Sigmoid colon (tissue), 7 donors: Measurements from ENCODE around the gene ZSWIM5. TPM values are rescaled to one million over a fixed set of nuclear protein-coding genes. Genes with fewer than 3 reads are reported as not detected.

Experiments
- DNase-seq: peaks from one replicate; pipeline ENCODE4 v3.0.0-alpha.2; 2019
- H3K27ac ChIP-seq, 4 donors: fragments of 200-600 bp; sonication (generic); one replicate each; pipeline ENCODE4 v1.5.1; 2016 to 2019; ENCODE audit warnings: mild to moderate bottlenecking in 1 of 4
- H3K27me3 ChIP-seq, 3 donors: fragments of 200-600 bp; sonication (generic); one replicate each; pipeline ENCODE4 v1.5.1; 2019; ENCODE audit warnings: mild to moderate bottlenecking in 1 of 3
- H3K36me3 ChIP-seq, 4 donors: fragments of 200-600 bp; sonication (generic); one replicate each; pipeline ENCODE4 v1.5.1; 2016 to 2019
- H3K4me1 ChIP-seq, 4 donors: fragments of 200-600 bp; sonication (generic); one replicate each; pipeline ENCODE4 v1.5.1; 2017 to 2019
- H3K4me3 ChIP-seq, 4 donors: fragments of 200-600 bp; sonication (generic); one replicate each; pipeline ENCODE4 v1.5.1; 2017 to 2019; ENCODE audit warnings: mild to moderate bottlenecking in 2 of 4, moderate library complexity in 1 of 4
- H3K9me3 ChIP-seq, 4 donors: fragments of 200-600 bp in 3 of 4; sonication (generic) in 3 of 4; one replicate each; pipeline versions ENCODE4 v1.5.1 to v1.6.1; 2013 to 2019
- CTCF ChIP-seq, 4 experiments: fragments of 450-650 bp in 3 of 4; fragments of 200-600 bp in 1 of 4; IDR thresholded peaks; one replicate each; pipeline ENCODE4 v1.5.1; 2016 to 2019; ENCODE audit warnings: antibody characterized with exemption in 4 of 4, mild to moderate bottlenecking in 3 of 4, moderate library complexity in 2 of 4
- EP300 ChIP-seq, 4 donors: sonication (generic); formaldehyde crosslinking; IDR thresholded peaks; one replicate each; pipeline ENCODE4 v1.6.1; 2017; ENCODE audit warnings: antibody characterized with exemption in 4 of 4
- POLR2A ChIP-seq, 2 donors: fragments of 450-650 bp; IDR thresholded peaks; one replicate each; pipeline ENCODE4 v1.6.1; 2016; ENCODE audit warnings: antibody characterized with exemption in 2 of 2, mild to moderate bottlenecking in 2 of 2, moderate library complexity in 2 of 2
- POLR2AphosphoS5 ChIP-seq, 4 donors: sonication (generic); formaldehyde crosslinking; IDR thresholded peaks; one replicate each; pipeline ENCODE4 v1.6.1; 2017; ENCODE audit warnings: antibody characterized with exemption in 4 of 4
- WGBS, 2 donors: extraction: QIAGEN DNeasy Blood & Tissue Kit; methylation state at CpG; one replicate each; pipeline ENCODE4 v1.1.7; 2013; 5-methylcytosine and 5-hydroxymethylcytosine counted together
- intact Hi-C: fragments of 100-400 bp; cut with DNase I; formaldehyde crosslinking; loops from one replicate; pipeline ENCODE4 v1.15.1; 2023
- polyA plus RNA-seq, 3 donors: library from polyadenylated mRNA; stranded (reverse); fragments of 200-250 nt; gene quantifications; one replicate each; pipeline ENCODE4 v1.2.3, GENCODE V29; 2013
- total RNA-seq, 4 donors: library from RNA; depleted of rRNA; stranded (reverse); fragments of >200 nt; gene quantifications; one replicate each; pipeline ENCODE4 v1.1.0, GENCODE V29; 2016
- donor health status: healthy with polysubstance abuse.
- donor health status: Bipolar disorder and iron deficiency.
- donor health status: healthy.

ZSWIM5 gene
- total and polyA plus RNA-seq, 7 donors: 2.4 to 4.3 (median 3.2) TPM

DNA sequence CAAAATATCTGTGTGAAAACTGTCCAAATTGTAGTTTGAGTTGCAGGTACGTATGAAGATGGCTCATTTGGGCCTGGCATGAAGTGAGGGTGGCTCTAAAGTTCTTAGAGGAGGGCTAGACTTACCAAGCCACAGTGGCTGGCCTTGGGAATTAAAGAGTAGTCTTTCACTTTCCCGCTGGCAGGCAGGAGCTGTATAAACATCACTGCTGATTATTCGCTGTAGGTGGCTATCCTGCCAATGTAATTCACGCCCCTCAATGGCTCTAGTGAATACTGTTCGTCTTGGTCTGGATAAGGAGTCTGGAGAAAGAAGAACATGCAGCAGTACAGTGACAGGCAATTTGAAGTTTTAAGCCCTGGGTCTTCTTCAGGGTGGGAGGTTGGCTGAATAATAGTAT lies 163.3 kb downstream of the ZSWIM5 start:
- intact Hi-C loops: no loop called here

DNA sequence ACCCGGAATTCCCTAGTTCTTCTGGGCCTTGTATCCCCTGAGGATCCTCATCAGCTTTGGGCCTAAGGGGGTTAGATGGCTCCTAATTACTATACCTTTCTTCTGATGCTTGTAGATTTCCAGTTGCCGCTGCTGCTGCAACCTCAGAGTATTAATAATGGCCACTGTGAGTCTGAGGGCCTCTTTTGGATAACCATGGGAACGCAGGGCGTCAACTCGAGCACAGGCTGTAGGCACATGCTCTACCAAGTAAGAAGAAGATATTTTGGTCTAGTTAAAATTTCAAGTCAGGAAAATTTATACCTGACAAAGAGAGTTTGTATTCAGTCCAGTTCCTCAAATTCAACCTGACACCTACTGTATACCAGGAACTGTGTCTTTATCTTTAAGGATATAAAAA lies 166.1 kb downstream of the ZSWIM5 start:
- intact Hi-C loops: no loop called here
- Histone ChIP-seq H3K36me3 (peaks cover 0 to 21% (median 2%) of the 10 kb centered on the region in 4 donors), H3K27me3 (no peaks in the 10 kb centered on the region), H3K27ac (no peak overlapping the region), H3K9me3 (no peaks in the 10 kb centered on the region), H3K4me3 (no peak overlapping the region), H3K4me1 (no peaks in the 10 kb centered on the region)
- 96% methylated on average over 5 of the region's 5 CpGs for WGBS, 2 donors
- DNase-seq: no peak
- TF ChIP-seq CTCF (IDR thresholded peaks at IDR 0.05) (no peak), POLR2AphosphoS5 (IDR thresholded peaks at IDR 0.05) (no peak), POLR2A (IDR thresholded peaks at IDR 0.05) (no peak), EP300 (IDR thresholded peaks at IDR 0.05) (no peak)

More for the DNA sequence above, 163.3 kb downstream of the ZSWIM5 start:
- no peak for DNase-seq
- TF ChIP-seq POLR2A (IDR thresholded peaks at IDR 0.05) (no peak), CTCF (IDR thresholded peaks at IDR 0.05) (no peak), POLR2AphosphoS5 (IDR thresholded peaks at IDR 0.05) (no peak), EP300 (IDR thresholded peaks at IDR 0.05) (no peak)
- Histone ChIP-seq H3K27me3 (no peaks in the 10 kb centered on the region), H3K9me3 (no peaks in the 10 kb centered on the region), H3K36me3 (peaks cover 0 to 11% (median 2%) of the 10 kb centered on the region in 4 donors), H3K4me3 (no peak overlapping the region), H3K27ac (no peak overlapping the region), H3K4me1 (no peaks in the 10 kb centered on the region)
- WGBS, 2 donors: 93 to 95% methylated on average over 5 of the region's 5 CpGs

DNA sequence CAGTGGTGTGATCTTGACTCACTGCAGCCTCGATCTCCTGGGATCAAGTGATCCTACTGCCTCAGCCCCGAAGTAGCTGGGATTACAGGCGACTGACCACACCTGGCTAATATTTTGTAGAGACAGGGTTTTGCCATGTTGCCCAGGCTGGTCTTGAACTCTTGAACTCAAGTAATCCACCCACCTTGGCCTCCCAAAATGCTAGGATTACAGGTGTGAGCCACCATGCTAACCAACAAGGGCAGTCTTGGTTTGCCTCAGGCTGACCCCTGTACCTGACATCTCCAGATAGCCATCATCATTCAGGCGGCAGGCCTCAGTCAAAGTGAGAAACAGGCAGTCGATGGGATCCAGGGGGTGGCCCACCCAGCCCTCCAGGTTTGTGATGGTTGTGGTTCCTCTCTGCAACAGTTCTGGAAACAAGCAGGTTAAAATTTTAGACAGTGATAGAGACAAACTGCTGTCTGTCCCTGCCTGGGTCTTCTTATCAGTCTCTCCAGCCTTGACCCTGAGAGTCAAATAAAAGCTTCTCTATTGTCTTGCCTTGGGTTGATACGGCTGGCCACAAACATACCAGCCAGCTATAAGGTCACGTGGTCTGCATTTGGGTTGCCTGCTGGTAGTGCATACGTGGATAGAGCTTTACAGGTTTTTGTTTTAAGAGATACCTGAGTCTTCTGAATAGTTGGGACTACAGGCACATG lies 167.6 kb downstream of the ZSWIM5 start:
- TF ChIP-seq CTCF (IDR thresholded peaks at IDR 0.05) (no peak), EP300 (IDR thresholded peaks at IDR 0.05) (no peak), POLR2A (IDR thresholded peaks at IDR 0.05) (no peak), POLR2AphosphoS5 (IDR thresholded peaks at IDR 0.05) (no peak)
- no peak for DNase-seq
- no peak overlapping the region for H3K27ac ChIP-seq

GRCh38 chr1:45038240-45038639 lies 168.2 kb downstream of the ZSWIM5 start:
- Histone ChIP-seq H3K36me3 (peaks cover 0 to 24% (median 2%) of the 10 kb centered on the region in 4 donors), H3K27ac (no peak overlapping the region), H3K27me3 (no peaks in the 10 kb centered on the region), H3K4me3 (no peak overlapping the region), H3K9me3 (no peaks in the 10 kb centered on the region), H3K4me1 (no peaks in the 10 kb centered on the region)
- intact Hi-C loops: no loop called here
- no peak for DNase-seq
- WGBS, 2 donors: 42 to 66% methylated on average over 2 of the region's 2 CpGs
- TF ChIP-seq POLR2AphosphoS5 (IDR thresholded peaks at IDR 0.05) (no peak), EP300 (IDR thresholded peaks at IDR 0.05) (no peak), CTCF (IDR thresholded peaks at IDR 0.05) (no peak), POLR2A (IDR thresholded peaks at IDR 0.05) (no peak)

More for the DNA sequence above, 167.6 kb downstream of the ZSWIM5 start:
- intact Hi-C loops: no loop called here
- no peaks in the 10 kb centered on the region for H3K9me3 ChIP-seq
- WGBS, 2 donors: 65 to 87% methylated on average over 8 of the region's 8 CpGs
- H3K36me3 ChIP-seq: peaks cover 0 to 25% (median 2%) of the 10 kb centered on the region in 4 donors
- no peaks in the 10 kb centered on the region for H3K4me1 ChIP-seq
- H3K27me3 ChIP-seq: no peaks in the 10 kb centered on the region
- no peak overlapping the region for H3K4me3 ChIP-seq

- Histone ChIP-seq H3K27me3 (no peaks in the 10 kb centered on the region), H3K27ac (no peak overlapping the region), H3K4me1 (no peaks in the 10 kb centered on the region), H3K9me3 (no peaks in the 10 kb centered on the region), H3K4me3 (no peak overlapping the region), H3K36me3 (peaks cover 0 to 17% (median 2%) of the 10 kb centered on the region in 4 donors)
- TF ChIP-seq POLR2AphosphoS5 (IDR thresholded peaks at IDR 0.05): no peak
- no peak for TF ChIP-seq CTCF (IDR thresholded peaks at IDR 0.05)
- TF ChIP-seq EP300 (IDR thresholded peaks at IDR 0.05): no peak
- TF ChIP-seq POLR2A (IDR thresholded peaks at IDR 0.05): no peak
- intact Hi-C loops: no loop called here
- DNase-seq: no peak
Measured at GRCh38 chr1:45037456-45037855, 168.9 kb downstream of the ZSWIM5 start.
